Vagina (tissue), 2 donors: ENCODE measurements around the gene B4GALNT3.
A peak's percentile ranks its signal among the peaks of the same experiment; 100 is the strongest.

Source experiments
- POLR2A ChIP-seq, 2 donors: fragments of 450-650 bp; IDR thresholded peaks; one replicate each; pipeline ENCODE4 v1.6.1; 2017; ENCODE audit warnings: antibody characterized with exemption in 2 of 2, mild to moderate bottlenecking in 2 of 2, moderate library complexity in 2 of 2
- POLR2AphosphoS5 ChIP-seq, 2 donors: sonication (generic); formaldehyde crosslinking; IDR thresholded peaks; one replicate each; pipeline ENCODE4 v1.9.0; 2017; ENCODE audit warnings: antibody characterized with exemption in 2 of 2, mild to moderate bottlenecking in 2 of 2, low read depth in 1 of 2; ENCODE audit not compliant: insufficient read depth in 1 of 2
- TF ChIP-seq, protein P1 (sequence below), 3 experiments: fragments of 450-650 bp in 2 of 3; fragments of 200-600 bp in 1 of 3; sonication (generic) in 1 of 3; IDR thresholded peaks; one replicate each; pipeline ENCODE4 v1.5.1; 2017 to 2019; ENCODE audit warnings: antibody characterized with exemption in 3 of 3, mild to moderate bottlenecking in 2 of 3, moderate library complexity in 2 of 3

- TF ChIP-seq, protein P1, sequence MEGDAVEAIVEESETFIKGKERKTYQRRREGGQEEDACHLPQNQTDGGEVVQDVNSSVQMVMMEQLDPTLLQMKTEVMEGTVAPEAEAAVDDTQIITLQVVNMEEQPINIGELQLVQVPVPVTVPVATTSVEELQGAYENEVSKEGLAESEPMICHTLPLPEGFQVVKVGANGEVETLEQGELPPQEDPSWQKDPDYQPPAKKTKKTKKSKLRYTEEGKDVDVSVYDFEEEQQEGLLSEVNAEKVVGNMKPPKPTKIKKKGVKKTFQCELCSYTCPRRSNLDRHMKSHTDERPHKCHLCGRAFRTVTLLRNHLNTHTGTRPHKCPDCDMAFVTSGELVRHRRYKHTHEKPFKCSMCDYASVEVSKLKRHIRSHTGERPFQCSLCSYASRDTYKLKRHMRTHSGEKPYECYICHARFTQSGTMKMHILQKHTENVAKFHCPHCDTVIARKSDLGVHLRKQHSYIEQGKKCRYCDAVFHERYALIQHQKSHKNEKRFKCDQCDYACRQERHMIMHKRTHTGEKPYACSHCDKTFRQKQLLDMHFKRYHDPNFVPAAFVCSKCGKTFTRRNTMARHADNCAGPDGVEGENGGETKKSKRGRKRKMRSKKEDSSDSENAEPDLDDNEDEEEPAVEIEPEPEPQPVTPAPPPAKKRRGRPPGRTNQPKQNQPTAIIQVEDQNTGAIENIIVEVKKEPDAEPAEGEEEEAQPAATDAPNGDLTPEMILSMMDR (IDR thresholded peaks at IDR 0.05) = no peak
- TF ChIP-seq POLR2A (IDR thresholded peaks at IDR 0.05) (no peak), POLR2AphosphoS5 (IDR thresholded peaks at IDR 0.05; ENCODE audit: insufficient read depth in 1 of 2, low read depth in 1 of 2) (peak in 1 of 2 donors; percentile 65)
These were observed 73.3 kb downstream of the B4GALNT3 start for GRCh38 chr12:532908-533565.
